ENCODE results near the gene FOXP1.

The FOXP1 gene

DNA sequence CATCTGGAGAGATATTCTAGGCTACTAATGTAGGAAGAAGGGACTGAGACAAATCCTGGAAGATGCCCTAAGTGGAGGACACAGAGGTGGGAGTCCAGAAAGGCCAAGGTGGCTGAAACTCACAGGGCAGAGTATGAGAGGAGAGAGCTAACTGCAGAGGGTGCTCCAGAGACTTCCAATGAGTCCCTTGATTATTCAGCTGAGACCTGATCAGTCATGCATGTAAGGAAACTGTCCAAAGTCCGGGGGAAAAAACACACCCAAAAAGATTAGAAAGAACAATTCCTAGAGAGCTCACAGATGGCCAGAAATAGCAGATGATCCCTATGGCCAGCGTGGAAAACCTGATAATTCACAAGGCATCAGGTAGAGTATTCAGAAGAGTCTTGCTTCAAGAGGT lies 18.7 kb upstream of the FOXP1 start:
- ATAC-seq = no peak
- TF ChIP-seq ZNF8 (CRISPR knock-in tag; IDR thresholded peaks at IDR 0.05) (no peak), OSR1 (CRISPR knock-in tag; IDR thresholded peaks at IDR 0.05) (no peak), BACH2 (CRISPR knock-in tag; IDR thresholded peaks at IDR 0.05; ENCODE audit: borderline replicate concordance) (no peak), ARNTL (CRISPR knock-in tag; IDR thresholded peaks at IDR 0.05; ENCODE audit: borderline replicate concordance, low read depth) (no peak), TOX (CRISPR knock-in tag; IDR thresholded peaks at IDR 0.05; ENCODE audit: borderline replicate concordance) (no peak), TCF4 (CRISPR knock-in tag; IDR thresholded peaks at IDR 0.05; ENCODE audit: borderline replicate concordance) (no peak), ZNF565 (CRISPR knock-in tag; conservative IDR thresholded peaks at IDR 0.05; ENCODE audit: low read depth) (no peak), CREB5 (CRISPR knock-in tag; IDR thresholded peaks at IDR 0.05; ENCODE audit: low read depth) (no peak), ZFP3 (CRISPR knock-in tag; IDR thresholded peaks at IDR 0.05) (no peak), ZFP30 (CRISPR knock-in tag; IDR thresholded peaks at IDR 0.05) (no peak), GLIS3 (CRISPR knock-in tag; IDR thresholded peaks at IDR 0.05) (no peak), ZC3H10 (CRISPR knock-in tag; IDR thresholded peaks at IDR 0.05) (no peak), ZNF70 (CRISPR knock-in tag; IDR thresholded peaks at IDR 0.05) (no peak)
- TF ChIP-seq, protein P1, sequence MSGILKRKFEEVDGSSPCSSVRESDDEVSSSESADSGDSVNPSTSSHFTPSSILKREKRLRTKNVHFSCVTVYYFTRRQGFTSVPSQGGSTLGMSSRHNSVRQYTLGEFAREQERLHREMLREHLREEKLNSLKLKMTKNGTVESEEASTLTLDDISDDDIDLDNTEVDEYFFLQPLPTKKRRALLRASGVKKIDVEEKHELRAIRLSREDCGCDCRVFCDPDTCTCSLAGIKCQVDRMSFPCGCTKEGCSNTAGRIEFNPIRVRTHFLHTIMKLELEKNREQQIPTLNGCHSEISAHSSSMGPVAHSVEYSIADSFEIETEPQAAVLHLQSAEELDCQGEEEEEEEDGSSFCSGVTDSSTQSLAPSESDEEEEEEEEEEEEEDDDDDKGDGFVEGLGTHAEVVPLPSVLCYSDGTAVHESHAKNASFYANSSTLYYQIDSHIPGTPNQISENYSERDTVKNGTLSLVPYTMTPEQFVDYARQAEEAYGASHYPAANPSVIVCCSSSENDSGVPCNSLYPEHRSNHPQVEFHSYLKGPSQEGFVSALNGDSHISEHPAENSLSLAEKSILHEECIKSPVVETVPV (CRISPR knock-in tag; IDR thresholded peaks at IDR 0.05) = no peak
- TF ChIP-seq, protein P2, sequence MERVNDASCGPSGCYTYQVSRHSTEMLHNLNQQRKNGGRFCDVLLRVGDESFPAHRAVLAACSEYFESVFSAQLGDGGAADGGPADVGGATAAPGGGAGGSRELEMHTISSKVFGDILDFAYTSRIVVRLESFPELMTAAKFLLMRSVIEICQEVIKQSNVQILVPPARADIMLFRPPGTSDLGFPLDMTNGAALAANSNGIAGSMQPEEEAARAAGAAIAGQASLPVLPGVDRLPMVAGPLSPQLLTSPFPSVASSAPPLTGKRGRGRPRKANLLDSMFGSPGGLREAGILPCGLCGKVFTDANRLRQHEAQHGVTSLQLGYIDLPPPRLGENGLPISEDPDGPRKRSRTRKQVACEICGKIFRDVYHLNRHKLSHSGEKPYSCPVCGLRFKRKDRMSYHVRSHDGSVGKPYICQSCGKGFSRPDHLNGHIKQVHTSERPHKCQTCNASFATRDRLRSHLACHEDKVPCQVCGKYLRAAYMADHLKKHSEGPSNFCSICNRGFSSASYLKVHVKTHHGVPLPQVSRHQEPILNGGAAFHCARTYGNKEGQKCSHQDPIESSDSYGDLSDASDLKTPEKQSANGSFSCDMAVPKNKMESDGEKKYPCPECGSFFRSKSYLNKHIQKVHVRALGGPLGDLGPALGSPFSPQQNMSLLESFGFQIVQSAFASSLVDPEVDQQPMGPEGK (CRISPR knock-in tag; IDR thresholded peaks at IDR 0.05; ENCODE audit: borderline replicate concordance) = no peak

DNA sequence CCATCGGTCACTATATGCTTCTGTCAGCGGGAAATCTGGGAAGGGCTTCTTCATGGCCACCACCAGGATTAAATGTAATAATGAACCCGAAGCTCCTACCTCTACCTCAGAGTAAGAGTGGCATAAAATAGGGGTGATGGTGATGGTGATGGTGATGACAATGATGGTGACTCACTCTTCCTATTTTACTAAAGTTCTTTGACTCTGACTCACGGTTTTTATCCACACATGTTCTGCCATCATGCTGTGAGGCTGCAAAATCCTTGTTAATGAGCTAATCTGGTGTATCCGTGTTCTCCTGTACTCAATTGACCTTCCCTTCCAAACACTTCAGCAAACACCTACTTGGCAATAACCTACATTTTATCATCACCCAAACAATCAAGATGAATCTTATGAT lies 18.3 kb upstream of the FOXP1 start:
- ATAC-seq = no peak
- TF ChIP-seq OSR1 (CRISPR knock-in tag; IDR thresholded peaks at IDR 0.05) (no peak), ZNF70 (CRISPR knock-in tag; IDR thresholded peaks at IDR 0.05) (no peak), TOX (CRISPR knock-in tag; IDR thresholded peaks at IDR 0.05; ENCODE audit: borderline replicate concordance) (no peak), GLIS3 (CRISPR knock-in tag; IDR thresholded peaks at IDR 0.05) (no peak), CSDC2 (CRISPR knock-in tag; IDR thresholded peaks at IDR 0.05) (no peak), ZC3H10 (CRISPR knock-in tag; IDR thresholded peaks at IDR 0.05) (no peak), ARNTL (CRISPR knock-in tag; IDR thresholded peaks at IDR 0.05; ENCODE audit: borderline replicate concordance, low read depth) (no peak), TCF4 (CRISPR knock-in tag; IDR thresholded peaks at IDR 0.05; ENCODE audit: borderline replicate concordance) (no peak), ZFP3 (CRISPR knock-in tag; IDR thresholded peaks at IDR 0.05) (no peak), ZFP30 (CRISPR knock-in tag; IDR thresholded peaks at IDR 0.05) (no peak), CREB5 (CRISPR knock-in tag; IDR thresholded peaks at IDR 0.05; ENCODE audit: low read depth) (no peak), ZNF565 (CRISPR knock-in tag; conservative IDR thresholded peaks at IDR 0.05; ENCODE audit: low read depth) (no peak)
- TF ChIP-seq, protein P2 (CRISPR knock-in tag; IDR thresholded peaks at IDR 0.05; ENCODE audit: borderline replicate concordance) = no peak
- TF ChIP-seq, protein P1 (CRISPR knock-in tag; IDR thresholded peaks at IDR 0.05) = no peak

- no peak for TF ChIP-seq ZC3H10 (CRISPR knock-in tag; IDR thresholded peaks at IDR 0.05)
- TF ChIP-seq ZNF70 (CRISPR knock-in tag; IDR thresholded peaks at IDR 0.05) = no peak
- no peak for TF ChIP-seq OSR1 (CRISPR knock-in tag; IDR thresholded peaks at IDR 0.05)
- no peak for TF ChIP-seq ZFP3 (CRISPR knock-in tag; IDR thresholded peaks at IDR 0.05)
- TF ChIP-seq POU6F1 (CRISPR knock-in tag; IDR thresholded peaks at IDR 0.05; ENCODE audit: borderline replicate concordance, low read depth) = no peak
- no peak for TF ChIP-seq ESRRG (CRISPR knock-in tag; IDR thresholded peaks at IDR 0.05)
- no peak for ATAC-seq
These were observed 17.2 kb upstream of the FOXP1 start for GRCh38 chr3:71600646-71601288.

Data from SK-N-SH treated with all-trans-retinoic acid at 6 μM for 48 hours (cell line).